Midbrain (tissue), 1 donor: ENCODE measurements around the gene SLC49A3.
A peak's percentile ranks its signal among the peaks of the same experiment; 100 is the strongest.
"Not testable (repeated sequence)": the region's sequence is repeated elsewhere in the genome, so short reads cannot be mapped to it uniquely, and the experiment has no call there.

Experiments used
- DNase-seq: peaks from one replicate; lab custom pipeline; 2025; lab: John Stamatoyannopoulos, UW

SLC49A3 gene

DNA sequence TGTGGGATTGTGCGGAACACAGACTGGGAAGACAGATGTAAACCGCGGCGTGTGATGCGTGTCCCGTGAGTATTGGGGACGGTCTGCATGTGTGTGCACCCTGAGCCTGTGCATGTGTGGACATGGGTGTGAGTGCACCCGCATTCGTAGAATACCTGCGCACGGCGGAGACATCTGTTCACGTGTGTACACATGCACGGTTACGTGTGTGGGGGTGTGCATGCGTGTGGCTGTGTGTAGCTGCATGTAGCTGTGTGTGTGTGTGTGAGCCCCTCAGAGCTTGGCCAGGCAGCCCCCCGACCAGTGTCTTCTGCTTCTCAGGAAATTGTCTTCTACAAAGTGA lies 34.5 kb downstream of the SLC49A3 start:
- no peak for DNase-seq

DNA sequence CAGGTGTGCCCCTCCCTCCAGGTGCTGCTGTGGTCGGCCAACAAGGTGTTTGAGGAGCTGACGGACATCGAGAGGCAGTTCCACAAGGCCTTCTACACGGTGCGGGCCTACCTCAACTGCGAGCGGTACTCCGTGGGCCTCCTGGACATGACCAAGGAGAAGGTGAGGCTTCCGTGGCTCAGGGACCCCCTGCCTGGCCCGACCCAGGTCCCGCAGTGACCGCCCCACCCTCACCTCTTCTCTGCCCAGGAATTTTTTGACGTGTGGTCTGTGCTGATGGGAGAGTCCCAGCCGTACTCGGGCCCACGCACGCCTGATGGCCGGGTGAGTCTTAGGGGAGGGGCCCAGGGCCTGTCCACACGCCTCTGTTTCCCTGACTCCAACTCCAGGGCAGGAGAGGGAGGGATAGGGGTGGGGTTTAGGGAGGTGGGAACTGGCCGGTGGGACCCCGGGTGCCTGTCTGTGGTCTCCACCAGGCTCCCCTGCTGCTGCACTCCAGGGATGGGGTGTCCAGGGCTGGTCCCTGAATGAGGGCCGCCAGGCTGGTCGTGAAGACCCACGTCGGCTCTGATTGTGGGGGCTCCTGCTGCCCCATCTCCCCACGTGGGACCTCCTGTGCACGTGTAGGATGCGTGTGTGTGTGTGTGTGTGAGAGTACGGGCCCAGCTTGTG lies 35.0 kb downstream of the SLC49A3 start:
- no peak for DNase-seq

DNA sequence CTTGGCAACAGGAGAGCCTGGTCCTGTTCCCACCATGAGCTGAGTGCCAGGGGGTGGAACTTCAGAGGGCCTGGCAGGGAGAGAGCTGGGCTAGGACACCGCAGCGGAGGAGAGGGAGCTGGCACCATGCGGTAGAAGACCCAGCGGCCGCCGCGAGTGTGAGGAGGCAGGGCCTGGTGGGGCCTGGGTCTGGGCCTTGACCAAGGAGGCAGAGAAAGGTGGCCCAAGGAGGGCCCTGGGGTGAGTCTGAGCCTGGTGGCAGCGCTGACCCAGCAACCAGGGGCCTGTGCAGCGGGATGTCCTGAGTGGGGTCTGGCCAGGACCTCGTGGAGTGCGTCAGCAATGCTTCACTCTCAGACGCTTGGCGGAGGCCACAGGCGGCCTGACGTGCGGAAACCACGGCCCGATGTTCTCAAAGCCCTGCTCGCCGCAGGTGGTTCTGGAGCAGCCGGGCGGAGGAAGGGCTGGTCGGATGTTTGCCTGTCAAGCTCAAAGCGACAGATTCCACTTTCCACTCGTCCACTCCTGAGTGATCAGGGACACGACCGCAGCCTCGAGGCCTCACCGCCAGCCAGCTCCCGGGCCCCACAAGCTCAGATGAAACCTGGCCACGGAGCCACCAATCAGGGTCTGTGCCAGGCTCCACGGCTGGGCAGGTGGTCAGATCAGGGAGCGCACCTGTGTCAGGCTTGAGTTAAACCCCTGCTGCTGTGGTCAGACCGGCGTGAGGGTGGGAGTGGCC lies 35.7 kb downstream of the SLC49A3 start:
- DNase-seq, result no peak

DNA sequence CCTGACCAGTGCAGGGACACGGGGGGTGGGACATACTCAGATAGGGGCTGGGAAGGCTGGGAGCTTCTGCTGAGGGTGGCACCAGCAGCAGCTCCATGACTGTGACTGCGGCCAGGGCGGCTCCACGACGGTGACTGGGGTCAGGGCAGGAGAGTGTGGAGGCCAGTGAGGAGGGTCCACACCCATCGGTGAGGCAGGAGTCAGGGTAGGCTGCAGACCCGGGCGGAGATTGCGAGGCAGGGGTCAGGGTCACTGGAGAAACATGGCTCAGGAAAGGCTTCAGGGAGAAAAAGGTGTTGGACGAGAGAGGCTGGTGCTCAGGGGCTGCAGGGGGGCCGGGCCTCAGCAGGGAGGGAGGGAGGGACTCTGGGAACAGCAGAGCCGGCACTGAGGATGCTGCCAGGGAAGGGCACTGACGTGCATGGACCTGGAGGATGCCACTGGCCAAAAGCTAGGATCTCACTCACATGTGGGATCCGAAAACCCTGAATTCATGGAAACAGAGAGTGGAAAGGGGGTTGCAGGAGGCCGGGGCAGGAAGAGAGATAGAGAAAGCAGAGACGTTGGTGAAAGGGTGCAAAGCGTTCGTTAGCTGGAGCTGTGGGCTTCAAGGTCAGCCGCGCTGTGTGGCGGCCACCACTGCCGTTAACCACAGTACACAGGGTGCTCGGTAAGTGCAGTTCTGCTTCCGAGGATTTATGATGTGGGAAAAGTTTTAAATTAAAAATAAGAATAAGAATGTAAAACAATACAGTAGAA lies 36.9 kb downstream of the SLC49A3 start:
- DNase-seq, result no peak

DNA sequence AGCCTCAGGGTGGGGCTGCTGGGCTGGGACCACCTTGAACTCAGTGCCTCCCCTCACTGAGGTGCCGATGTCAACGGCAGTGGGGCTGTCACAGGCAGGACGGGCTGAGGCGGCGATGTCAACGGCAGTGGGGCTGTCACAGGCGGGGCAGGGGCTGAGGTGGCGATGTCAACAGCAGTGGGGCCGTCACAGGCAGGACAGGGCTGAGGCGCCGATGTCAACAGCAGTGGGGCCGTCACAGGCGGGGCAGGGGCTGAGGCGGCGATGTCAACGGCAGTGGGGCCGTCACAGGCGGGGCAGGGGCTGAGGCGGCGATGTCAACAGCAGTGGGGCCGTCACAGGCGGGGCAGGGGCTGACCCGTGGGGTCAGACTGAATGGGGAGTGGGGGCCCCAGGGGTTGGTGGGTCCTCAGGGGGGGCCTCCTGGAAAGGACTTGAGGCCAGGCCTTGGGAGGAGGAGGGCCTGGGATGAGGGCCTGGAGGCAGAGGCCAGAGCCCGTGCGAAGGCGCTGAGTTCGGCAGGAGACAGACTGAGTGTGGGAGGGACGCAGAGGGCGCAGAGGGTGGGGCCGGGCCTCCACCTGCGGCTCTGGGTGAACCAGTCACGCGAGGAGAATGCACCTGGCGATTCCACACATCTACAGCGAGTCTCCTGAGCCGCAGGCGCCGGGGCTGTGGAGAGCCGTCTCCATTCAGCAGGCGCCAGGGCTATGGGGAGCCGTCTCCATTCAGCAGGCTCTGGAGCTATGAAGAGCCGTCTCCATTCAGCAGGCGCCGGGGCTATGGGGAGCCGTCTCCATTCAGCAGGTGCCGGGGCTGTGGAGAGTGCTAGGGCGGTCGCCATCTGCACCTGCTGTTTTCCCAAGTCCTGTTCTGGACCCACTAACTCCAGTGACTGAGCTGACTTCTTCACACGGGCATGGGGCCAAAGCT lies 37.7 kb downstream of the SLC49A3 start:
- DNase-seq, result peak; percentile 76

DNA sequence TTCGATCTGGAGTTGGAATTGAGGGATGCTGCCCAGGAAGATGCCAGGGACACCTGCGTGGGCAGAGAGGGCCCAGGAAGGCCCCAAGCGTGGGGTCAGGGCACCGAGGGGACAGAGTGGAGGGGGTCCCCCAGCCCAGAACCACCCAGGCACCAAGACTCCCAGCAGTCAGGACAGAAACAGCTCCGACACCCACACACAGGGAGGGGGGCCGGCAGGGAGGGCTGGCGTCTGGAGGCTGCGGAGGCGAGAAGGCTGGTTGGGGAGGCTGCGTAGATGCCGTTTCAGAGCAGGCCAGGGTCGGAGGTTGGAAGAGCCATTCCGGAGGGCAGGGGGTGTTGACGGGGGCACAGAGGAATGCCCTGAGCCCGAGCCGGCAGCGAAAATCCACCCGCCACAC lies 38.5 kb downstream of the SLC49A3 start:
- no peak for DNase-seq

DNA sequence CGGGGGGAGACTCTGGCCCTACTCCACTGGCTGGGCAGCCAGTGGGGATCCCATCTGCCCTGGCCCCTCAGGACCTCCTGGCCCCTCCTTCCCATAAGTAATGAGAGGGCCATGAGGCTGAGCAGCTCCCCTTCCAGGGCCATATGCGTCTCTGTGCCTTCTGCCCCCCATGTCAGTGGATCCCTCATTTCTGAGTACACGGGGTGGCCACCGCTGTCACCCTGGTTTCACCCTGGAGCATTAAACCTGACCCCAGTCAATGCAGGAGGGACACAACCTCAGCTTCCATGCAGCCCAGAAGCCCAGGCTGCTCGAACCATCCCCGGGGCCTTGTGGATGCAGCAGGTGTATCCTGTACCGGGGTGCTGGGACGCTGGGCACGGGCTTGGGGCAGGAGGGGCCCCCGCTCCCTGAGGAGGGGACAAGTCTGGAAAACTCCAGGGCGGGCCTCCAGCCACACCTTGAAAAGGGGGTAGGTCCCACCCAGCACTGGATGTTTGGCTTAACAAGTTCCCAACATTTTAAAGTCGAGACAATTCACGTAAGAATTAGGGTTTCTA lies 39.1 kb downstream of the SLC49A3 start:
- DNase-seq, result no peak

DNA sequence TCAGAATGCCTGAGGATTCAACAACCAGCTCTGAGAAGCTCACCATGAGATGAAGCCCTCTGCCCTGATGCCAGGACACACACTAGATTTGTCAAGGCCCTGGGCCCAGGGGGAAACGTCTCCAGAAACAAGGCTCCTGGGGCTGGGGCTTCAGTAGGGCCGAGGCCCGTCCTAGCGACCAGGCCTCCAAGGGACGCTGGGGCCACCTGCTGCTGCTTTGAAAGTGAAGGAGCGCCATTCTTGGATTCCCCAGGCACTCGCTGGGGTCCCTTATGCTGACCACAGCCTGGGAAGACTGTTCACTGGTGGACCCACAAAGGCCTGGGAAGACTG lies 39.7 kb downstream of the SLC49A3 start:
- DNase-seq, result no peak

DNA sequence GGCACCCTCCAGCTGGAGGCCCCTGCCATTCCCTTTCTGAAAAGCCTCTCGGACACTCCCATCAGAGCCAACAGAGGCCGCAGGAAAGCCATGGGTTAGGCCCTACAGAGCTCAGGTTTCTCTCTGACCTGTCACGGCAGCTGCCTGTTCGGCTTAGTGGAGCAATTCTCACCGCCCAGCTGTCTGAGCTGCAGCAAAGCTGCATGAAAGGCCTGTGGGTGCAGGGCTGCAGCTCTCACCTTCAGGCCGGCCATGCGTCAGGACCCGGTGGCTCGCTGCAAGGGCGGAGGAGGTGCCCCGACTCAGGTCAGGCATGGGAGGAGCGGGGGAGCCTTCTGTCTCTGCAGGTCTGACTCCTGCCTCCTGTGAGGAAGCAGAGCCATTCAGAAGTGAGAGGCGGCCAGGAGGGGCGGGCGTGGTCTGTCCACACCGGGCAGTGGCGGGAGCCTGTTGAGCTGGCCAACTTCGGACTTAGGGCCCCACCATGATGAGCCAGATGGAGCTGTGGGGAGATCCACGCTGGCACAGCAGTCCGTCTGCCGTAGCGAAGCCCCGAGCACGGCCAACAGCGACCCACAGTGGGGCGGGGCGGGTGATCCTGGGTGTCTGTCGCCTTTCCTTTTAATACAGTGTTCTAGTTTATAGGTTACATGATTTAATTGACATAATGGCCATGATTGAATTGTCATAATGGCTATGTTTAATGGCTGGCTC lies 40.2 kb downstream of the SLC49A3 start:
- DNase-seq, result no peak

DNA sequence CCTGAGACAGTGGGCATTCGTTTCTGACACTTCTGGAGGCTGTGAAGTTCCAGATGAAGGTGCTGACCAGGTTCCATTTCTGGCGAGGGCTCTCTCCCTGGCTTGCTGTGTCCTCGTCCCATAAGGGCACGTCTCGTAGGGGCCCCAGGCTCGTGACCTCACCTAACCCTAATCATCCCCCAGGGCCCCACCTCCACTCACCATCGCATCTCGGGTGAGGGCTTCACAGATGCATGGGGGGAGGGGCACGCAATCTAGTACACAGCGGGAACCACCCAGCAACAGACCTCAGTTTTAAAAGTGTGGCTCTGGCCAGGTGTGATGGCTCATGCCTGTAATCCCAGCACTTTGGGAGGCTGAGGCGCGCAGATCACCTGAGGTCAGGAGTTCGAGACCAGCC lies 41.5 kb downstream of the SLC49A3 start:
- no peak for DNase-seq

DNA sequence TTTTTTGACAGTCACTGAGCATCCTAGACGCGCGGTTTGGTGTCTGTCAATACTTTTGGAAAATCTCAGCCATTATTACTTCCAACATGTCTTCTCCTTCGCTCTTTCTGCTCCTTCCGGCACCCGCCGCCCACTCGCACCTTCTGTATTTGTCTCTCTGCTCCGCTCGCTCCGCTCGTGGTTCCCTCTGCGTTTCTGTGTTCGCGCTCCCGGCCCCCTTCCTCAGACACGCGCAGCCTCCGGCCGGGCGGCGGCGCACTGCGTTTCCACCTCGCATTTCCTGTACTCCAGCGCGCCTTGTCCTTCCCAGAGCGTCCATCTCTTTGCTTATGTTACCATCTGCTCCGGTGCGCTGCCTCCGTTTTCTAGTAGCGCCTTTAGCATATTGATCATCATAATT lies 42.5 kb downstream of the SLC49A3 start:
- DNase-seq, result no peak

DNA sequence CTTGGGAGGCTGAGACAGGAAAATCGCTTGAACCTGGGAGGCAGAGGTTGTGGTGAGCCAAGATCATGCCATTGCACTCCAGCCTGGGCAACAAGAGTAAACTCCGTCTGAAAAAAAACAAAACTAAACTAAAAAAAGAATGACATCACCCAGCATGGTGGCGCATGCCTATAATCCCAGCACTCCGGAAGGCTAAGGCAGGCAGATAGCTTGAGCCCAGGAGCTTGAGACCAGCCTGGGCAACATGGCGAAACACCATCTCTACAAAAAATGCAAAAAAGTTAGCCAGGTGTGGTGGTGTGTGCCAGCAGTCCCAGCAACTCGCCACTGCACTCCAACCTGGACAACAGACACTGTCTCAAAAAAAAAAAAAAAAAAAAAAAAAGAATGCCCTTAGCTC lies 46.6 kb downstream of the SLC49A3 start:
- DNase-seq, result not testable (repeated sequence)

DNA sequence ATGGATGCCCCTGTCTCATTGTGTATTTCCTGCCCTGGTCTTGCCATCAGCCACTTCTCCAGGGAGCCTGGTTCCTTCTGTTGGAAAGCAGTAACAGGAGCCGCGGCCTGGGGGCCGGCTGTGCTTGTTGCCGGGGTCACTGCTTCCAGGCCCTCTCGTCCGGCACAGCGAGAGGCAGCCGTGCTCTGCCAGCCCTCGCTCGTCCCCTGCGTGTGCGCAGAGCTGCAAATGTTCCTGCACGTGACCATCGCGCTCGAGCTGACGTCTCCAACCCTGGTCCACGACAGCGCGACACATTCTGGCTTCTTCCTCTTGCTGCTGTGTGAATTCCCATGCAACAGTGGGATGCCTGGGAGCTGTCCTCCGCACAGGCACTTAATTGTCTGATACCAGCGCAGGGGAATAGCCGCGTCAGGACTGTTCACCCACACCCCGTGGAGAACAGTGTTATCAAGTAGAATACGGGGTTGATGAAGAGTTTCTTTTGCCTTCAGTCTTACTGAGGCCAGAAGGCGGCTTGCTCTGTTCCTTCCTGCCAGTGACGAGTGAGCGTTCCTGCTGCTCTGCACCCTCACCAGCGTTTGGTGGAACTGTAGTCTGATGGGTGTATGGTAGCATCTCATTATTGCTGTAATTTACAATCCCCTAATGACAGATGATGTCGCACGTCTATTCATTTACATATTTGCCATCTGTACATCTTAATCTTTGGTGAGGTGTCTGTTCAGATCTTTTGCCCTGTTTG lies 51.2 kb downstream of the SLC49A3 start:
- no peak for DNase-seq

DNA sequence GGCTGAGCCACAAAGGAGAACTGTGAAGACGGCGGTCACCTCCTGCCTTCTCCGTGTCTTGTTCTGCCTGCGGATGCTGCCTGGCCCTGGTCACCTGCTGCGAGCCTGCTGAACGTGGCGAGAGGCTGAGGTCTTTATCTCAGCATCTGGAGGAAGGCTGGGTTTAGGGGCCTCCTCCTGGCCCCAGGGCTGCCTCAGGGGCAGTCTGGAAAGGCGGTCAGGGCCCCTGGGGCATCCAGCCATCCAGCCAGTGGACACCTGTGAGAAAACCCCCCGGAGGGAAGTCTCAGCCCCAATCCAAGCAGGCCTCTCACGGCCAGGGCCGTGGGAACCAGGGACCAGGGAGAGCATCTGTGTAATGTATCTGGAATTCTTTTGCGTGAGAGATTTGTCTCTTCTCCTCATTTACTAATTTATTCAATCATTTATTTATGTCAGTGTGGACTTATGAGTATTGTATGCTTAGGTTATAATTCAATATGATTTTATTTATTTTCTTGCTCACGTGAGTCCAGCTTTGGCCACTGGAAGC lies 52.3 kb downstream of the SLC49A3 start:
- DNase-seq, result no peak

DNA sequence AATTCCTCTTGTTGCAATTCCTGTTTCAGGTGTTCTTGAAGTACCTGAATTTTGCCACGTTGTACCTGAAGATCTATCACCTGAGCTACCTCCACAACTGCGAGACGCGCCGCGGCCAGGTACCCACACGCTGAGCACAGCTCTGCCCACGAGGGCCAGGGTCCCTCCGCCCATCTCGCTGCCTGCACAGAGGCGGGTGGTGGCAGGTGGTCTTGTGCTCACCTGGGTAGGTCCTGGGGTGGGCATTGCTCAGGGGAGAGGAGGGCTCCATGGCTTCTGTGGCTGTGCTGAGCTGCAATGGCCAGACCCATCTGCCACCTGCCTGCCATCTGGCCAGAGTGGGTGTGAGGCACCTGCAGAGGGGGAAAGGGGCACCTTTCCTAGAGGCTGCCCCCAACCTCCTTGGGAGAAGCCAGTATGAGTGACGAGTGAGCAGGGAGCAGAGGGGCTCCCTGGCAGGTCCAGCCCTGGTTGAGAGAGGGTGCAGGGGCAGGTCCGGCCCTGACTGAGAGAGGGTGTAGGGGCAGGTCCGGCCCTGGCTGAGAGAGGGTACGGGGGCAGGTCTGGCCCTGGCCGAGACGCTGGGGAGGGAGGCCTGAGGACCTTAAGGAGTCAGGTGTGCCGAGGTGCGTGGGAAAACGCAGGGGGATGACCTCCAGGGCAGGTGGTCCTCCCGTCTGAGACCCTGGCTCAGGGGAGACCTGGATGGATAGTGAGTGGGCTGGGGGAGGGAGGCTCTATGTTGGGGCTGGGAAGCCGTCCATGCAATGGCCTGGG lies 52.9 kb downstream of the SLC49A3 start:
- no peak for DNase-seq

DNA sequence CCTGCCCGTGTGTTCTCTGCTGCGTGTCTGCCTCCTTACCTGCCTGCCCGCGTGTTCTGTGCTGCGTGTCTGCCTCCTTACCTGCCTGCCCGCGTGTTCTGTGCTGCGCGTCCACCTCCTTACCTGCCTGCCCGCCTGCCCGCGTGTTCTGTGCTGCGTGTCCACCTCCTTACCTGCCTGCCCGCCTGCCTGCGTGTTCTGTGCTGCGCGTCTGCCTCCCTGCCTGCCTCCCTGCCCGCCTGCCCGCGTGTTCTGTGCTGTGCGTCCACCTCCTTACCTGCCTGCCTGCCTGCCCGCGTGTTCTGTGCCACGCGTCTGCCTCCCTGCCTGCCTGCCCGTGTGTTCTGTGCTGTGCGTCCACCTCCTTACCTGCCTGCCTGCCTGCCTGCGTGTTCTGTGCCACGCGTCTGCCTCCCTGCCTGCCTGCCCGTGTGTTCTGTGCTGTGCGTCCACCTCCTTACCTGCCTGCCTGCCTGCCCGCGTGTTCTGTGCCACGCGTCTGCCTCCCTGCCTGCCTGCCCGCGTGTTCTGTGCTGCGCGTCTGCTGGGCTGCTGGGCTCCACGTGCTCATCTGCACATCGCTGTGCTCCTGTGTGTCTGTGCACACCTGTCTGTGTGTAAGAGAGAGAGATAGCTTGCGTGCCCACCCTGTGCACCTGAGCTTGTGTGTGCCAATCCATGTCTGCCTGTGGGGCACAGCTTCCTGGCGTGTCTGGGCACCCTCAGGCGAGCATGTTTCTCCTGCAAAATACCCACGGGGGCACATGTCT lies 53.7 kb downstream of the SLC49A3 start:
- DNase-seq, result not testable (repeated sequence)

DNA sequence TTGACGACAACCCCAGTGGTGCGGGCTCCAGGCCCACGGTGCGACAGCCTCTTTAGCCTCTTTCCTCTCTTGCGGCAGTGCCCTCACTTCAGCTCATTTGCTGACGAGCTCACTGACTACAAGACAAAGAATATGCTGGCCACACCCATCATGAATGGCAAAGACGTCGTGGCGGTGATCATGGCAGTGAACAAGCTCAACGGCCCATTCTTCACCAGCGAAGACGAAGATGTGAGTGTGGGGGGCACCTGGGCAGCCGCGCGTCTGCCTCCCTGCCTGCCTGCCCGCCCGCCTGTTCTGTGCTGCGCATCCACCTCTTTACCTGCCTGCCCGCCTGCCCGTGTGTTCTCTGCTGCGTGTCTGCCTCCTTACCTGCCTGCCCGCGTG lies 54.4 kb downstream of the SLC49A3 start:
- no peak for DNase-seq

DNA sequence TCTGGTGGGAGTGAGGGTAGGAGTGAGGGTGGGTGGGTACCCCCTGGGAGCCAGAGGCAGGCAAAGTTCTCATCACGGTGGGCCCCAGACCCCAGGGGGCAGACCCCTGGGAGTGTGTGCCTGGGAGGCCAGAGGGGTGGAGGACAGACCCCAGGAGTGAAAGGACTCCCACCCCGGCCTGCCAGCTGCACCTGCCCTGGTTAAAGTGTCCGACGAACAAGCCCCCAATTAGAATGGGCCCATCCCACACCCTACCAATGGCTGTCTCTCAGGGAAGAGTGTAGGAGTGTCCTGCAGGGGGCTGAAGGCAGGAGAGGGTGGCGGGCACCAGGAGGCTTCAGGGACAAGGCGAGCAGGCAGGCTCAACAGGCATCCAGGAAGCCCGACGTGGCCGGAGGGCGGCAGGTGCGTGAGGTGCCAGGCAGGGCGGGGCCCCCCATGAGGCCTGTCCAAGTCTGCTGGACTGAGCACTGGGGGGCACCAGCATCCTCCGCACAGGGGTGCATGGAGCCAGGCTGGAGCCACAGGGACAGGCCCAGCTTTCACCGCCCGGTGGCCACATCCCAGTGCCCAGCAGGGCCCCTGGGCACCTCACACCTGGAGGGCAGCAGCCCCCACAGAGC lies 54.9 kb downstream of the SLC49A3 start:
- DNase-seq, result no peak
